K562 (cell line): ENCODE results near the gene TRUB2. TPM values are rescaled to one million over a fixed set of nuclear protein-coding genes. Genes with fewer than 3 reads are reported as not detected.

ENCODE experiments used
- CBX8 ChIP-seq: fragments of 200-600 bp; sonication (generic); IDR thresholded peaks from 2 replicates; pipeline ENCODE4 v1.6.1; 2012; ENCODE audit warnings: borderline replicate concordance, mixed run types, low read depth, mild to moderate bottlenecking, moderate library complexity, mixed read lengths, low read length, control low read depth, inconsistent platforms; ENCODE audit not compliant: poor library complexity, severe bottlenecking; ENCODE audit errors: extremely low read depth
- HDGF ChIP-seq: fragments of 450-650 bp; IDR thresholded peaks from 2 replicates; pipeline ENCODE4 v1.6.1; 2016
- JUN ChIP-seq, 2 experiments: sonication (generic) in 1 of 2; formaldehyde crosslinking in 1 of 2; IDR thresholded peaks; 2 replicates each; pipeline versions ENCODE4 v1.6.1 to v1.8.0; 2012 to 2022; ENCODE audit warnings: borderline replicate concordance in 2 of 2, mild to moderate bottlenecking in 2 of 2, improper control_type of control experiment in 1 of 2, low read depth in 1 of 2, low read length in 1 of 2, missing genetic modification reagents in 1 of 2
- L3MBTL2 ChIP-seq: fragments of 450-650 bp; IDR thresholded peaks from 2 replicates; pipeline ENCODE4 v1.6.1; 2016; ENCODE audit warnings: mild to moderate bottlenecking, moderate library complexity
- MITF ChIP-seq: IDR thresholded peaks from 2 replicates; pipeline ENCODE4 v1.6.1; 2014; ENCODE audit warnings: antibody characterized with exemption
- MTA3 ChIP-seq: fragments of 450-650 bp; formaldehyde crosslinking; IDR thresholded peaks from 2 replicates; pipeline ENCODE4 v1.6.1; 2017; ENCODE audit warnings: mild to moderate bottlenecking, borderline replicate concordance
- POLR2A ChIP-seq: fragments of 450-650 bp; conservative IDR thresholded peaks from 2 replicates; pipeline ENCODE4 v1.6.1; 2016
- RREB1 ChIP-seq: fragments of 250-450 bp; sonication (Bioruptor Pico); IDR thresholded peaks from 2 replicates; pipeline ENCODE4 v1.4.0; 2020
- SMAD2 ChIP-seq: fragments of 150-350 bp; IDR thresholded peaks from 2 replicates; pipeline ENCODE4 v1.6.1; 2014; ENCODE audit warnings: low read depth, mild to moderate bottlenecking, low read length
- SMAD4 ChIP-seq: fragments of 250-450 bp; sonication (Bioruptor Pico); conservative IDR thresholded peaks from 2 replicates; pipeline ENCODE4 v1.8.0; 2021; ENCODE audit warnings: inconsistent platforms, mild to moderate bottlenecking, moderate library complexity
- SP1 ChIP-seq: sonication (generic); formaldehyde crosslinking; IDR thresholded peaks from 2 replicates; pipeline ENCODE4 v1.8.1; 2022; ENCODE audit warnings: mild to moderate bottlenecking, missing genetic modification reagents
- TGIF2 ChIP-seq: sonication (generic); formaldehyde crosslinking; IDR thresholded peaks from 2 replicates; pipeline ENCODE4 v1.8.1; 2022; ENCODE audit warnings: mild to moderate bottlenecking, missing genetic modification reagents, moderate library complexity
- polyA plus RNA-seq, 8 experiments: library from polyadenylated mRNA; depleted of rRNA in 4 of 8; stranded (reverse) in 5 of 8; unstranded in 3 of 8; fragments of >200 nt; fragmentation: Nextera tagmentation in 2 of 8; fragmentation: Illumina TruSeq in 1 of 8; extraction: Ambion mirVana in 2 of 8; extraction: Trizol in 1 of 8; gene quantifications; 2 replicates each; pipeline versions ENCODE4 v1.2.1 to v1.2.3, GENCODE V29; 2011 to 2014; ENCODE audit warnings: inconsistent platforms in 1 of 8, missing spikeins in 1 of 8
- total RNA-seq, 7 experiments: library from RNA; depleted of rRNA in 6 of 7; stranded (reverse); fragments of >200 nt in 6 of 7; fragmentation: Illumina TruSeq in 2 of 7; extraction: Trizol in 2 of 7; gene quantifications; 2 replicates each; pipeline versions ENCODE4 v1.2.1 to v1.2.3, GENCODE V29; 2011 to 2021; ENCODE audit warnings: low replicate concordance in 1 of 7
- TF ChIP-seq, protein P1 (sequence below), 2 experiments: fragments of 450-650 bp in 1 of 2; sonication (generic) in 1 of 2; formaldehyde crosslinking in 1 of 2; IDR thresholded peaks in 1 of 2; conservative IDR thresholded peaks in 1 of 2; 2 replicates each; pipeline versions ENCODE4 v1.6.1 to v1.8.1; 2016 to 2023; ENCODE audit warnings: mild to moderate bottlenecking in 2 of 2, moderate library complexity in 2 of 2, inconsistent platforms in 1 of 2, missing genetic modification reagents in 1 of 2
- TF ChIP-seq, protein P2 (sequence below): fragments of 450-650 bp; formaldehyde crosslinking; IDR thresholded peaks from 2 replicates; pipeline ENCODE4 v1.4.0; 2020; ENCODE audit warnings: mild to moderate bottlenecking, moderate library complexity

TRUB2 gene
- total and polyA plus RNA-seq, 9 of the 15 experiments (the other 6 are each of a cell fraction or from before 2014, with no cell fraction given) = 9.3 to 110 (median 63.0) TPM

- TF ChIP-seq CBX8 = no peak
- no peak for TF ChIP-seq SMAD2
- TF ChIP-seq, protein P1, sequence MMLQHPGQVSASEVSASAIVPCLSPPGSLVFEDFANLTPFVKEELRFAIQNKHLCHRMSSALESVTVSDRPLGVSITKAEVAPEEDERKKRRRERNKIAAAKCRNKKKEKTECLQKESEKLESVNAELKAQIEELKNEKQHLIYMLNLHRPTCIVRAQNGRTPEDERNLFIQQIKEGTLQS (IDR thresholded peaks at IDR 0.05) = no peak
- TF ChIP-seq, protein P1 (CRISPR knock-in tag; conservative IDR thresholded peaks at IDR 0.05) = 0 out of 2 replicates have a peak, but pooled peaks have one; percentile 53
- 0 out of 2 replicates have a peak, but pooled peaks have one; percentile 27 for TF ChIP-seq L3MBTL2
- 0 out of 2 replicates have a peak, but pooled peaks have one; percentile 25 for TF ChIP-seq SP1 (CRISPR knock-in tag)
- TF ChIP-seq, protein P2, sequence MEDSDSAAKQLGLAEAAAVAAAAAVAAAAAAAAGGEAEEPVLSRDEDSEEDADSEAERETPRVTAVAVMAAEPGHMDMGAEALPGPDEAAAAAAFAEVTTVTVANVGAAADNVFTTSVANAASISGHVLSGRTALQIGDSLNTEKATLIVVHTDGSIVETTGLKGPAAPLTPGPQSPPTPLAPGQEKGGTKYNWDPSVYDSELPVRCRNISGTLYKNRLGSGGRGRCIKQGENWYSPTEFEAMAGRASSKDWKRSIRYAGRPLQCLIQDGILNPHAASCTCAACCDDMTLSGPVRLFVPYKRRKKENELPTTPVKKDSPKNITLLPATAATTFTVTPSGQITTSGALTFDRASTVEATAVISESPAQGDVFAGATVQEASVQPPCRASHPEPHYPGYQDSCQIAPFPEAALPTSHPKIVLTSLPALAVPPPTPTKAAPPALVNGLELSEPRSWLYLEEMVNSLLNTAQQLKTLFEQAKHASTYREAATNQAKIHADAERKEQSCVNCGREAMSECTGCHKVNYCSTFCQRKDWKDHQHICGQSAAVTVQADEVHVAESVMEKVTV (CRISPR knock-in tag) = peak; percentile 80
- TF ChIP-seq POLR2A = peak; percentile 37; the same call in 1 of the 2 replicates
- 0 out of 2 replicates have a peak, but pooled peaks have one; percentile 15 for TF ChIP-seq JUN (IDR thresholded peaks at IDR 0.05; ENCODE audit: borderline replicate concordance, low read depth, low read length)
- TF ChIP-seq JUN (CRISPR knock-in tag; IDR thresholded peaks at IDR 0.05; ENCODE audit: borderline replicate concordance) = no peak
- TF ChIP-seq MITF = 0 out of 2 replicates have a peak, but pooled peaks have one; percentile 24
- TF ChIP-seq SMAD4 (CRISPR knock-in tag) = no peak
- TF ChIP-seq TGIF2 (CRISPR knock-in tag) = no peak
- peak; percentile 95 for TF ChIP-seq HDGF
- no peak for TF ChIP-seq RREB1 (CRISPR knock-in tag)
- peak; percentile 41; the same call in 1 of the 2 replicates for TF ChIP-seq MTA3
These were observed 39.9 kb upstream of the TRUB2 start (continued) for GRCh38 chr9:128361986-128362646.
